Activated CD4-positive, alpha-beta T cell treated with anti-CD3 and anti-CD28 coated beads, Interleukin-2, amount 10 ng/mL, durations not matched to agents 7 days and 5 days (primary cell): Measurements from ENCODE around the gene PTBP1. TPM values are rescaled to one million over a fixed set of nuclear protein-coding genes. Genes with fewer than 3 reads are reported as not detected.

Source experiments
- CTCF ChIA-PET: fragments of 350-600 bp; sonication (Branson Sonifier 250); formaldehyde crosslinking; loops from one replicate; lab custom pipeline; 2021; ENCODE audit warnings: antibody characterized with exemption; lab: Charles Lee
- POLR2A ChIA-PET: fragments of 350-600 bp; sonication (Branson Sonifier 250); formaldehyde crosslinking; loops from one replicate; lab custom pipeline; 2021; ENCODE audit warnings: antibody characterized with exemption; lab: Charles Lee
- DNase-seq: peaks from one replicate; pipeline ENCODE4 v3.0.0-alpha.2; 2020
- H3K27ac Mint-ChIP-seq: one replicate; pipeline ENCODE4 v1.8.0; 2021; ENCODE audit warnings: mild to moderate bottlenecking, moderate library complexity, mixed read lengths
- H3K27me3 Mint-ChIP-seq: one replicate; pipeline ENCODE4 v1.8.0; 2021; ENCODE audit warnings: mixed read lengths
- H3K36me3 Mint-ChIP-seq: one replicate; pipeline ENCODE4 v1.8.0; 2021; ENCODE audit warnings: low read depth, mixed read lengths
- H3K4me1 Mint-ChIP-seq: one replicate; pipeline ENCODE4 v1.8.0; 2021; ENCODE audit warnings: mixed read lengths
- H3K4me3 Mint-ChIP-seq: one replicate; pipeline ENCODE4 v1.8.0; 2021; ENCODE audit warnings: mild to moderate bottlenecking, moderate library complexity, mixed read lengths
- H3K9me3 Mint-ChIP-seq: one replicate; pipeline ENCODE4 v1.8.0; 2021; ENCODE audit warnings: mixed read lengths
- total RNA-seq, 2 experiments: library from RNA; stranded (reverse); gene quantifications; one replicate each; pipeline ENCODE4 v1.2.3, GENCODE V29; 2021

Gene PTBP1
- total RNA-seq, 2 experiments from 2014 or later: 487 to 536 TPM

DNA sequence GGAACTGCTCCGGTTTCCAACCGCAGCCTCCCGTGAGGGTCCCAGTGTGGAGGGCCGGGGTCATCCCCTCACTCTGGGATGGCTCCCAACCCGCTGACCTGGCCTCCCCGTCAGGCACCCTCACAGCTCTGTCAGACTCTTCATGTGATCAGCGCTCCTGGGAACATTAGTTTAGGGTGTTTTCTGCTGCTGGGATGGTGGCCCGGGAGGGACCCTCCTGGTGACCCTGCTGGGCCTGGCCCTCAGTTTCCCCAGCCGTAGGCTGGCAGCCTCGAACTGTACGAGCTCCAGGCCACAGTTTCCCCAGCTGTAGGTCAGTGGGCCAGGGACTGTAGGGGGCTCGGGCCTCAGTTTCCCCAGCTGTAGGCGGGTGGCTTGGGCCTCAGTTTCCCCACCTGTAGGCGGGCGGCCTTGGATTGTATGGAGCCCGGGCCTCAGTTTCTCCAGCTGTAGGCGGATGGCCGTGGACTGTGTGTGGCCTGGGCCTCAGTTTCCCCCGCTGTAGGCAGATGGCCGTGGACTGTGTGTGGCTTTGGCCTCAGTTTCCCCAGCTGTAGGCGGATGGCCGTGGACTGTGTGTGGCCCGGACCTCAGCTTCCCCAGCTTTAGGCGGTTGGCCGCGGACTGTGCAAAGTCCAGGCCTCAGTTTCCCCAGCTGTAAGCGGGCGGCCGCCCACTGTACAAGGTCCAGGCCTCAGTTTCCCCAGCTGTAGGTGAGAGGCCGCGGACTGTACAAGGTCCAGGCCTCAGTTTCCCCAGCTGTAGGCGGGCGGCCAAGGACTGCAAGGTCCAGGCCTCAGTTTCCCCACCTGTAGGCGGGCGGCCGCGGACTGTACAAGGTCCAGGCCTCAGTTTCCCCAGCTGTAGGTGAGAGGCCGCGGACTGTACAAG is 1.3 kb upstream of the PTBP1 start:
- peak overlapping the region; percentile 95 for H3K4me3 Mint-ChIP-seq
- H3K27ac Mint-ChIP-seq: no peak overlapping the region
- DNase-seq: no peak
- POLR2A ChIA-PET: no interaction called here
- CTCF ChIA-PET: interaction anchor here (0.9 to 1.1 kb wide), 2 partner anchors 9 to 470 kb away, joined by 3 to 5 read pairs; no protein-coding TSS in a partner anchor
- H3K9me3 Mint-ChIP-seq: no peaks in the 10 kb centered on the region
- H3K36me3 Mint-ChIP-seq: peaks cover 21% of the 10 kb centered on the region
- H3K27me3 Mint-ChIP-seq: no peaks in the 10 kb centered on the region
- peaks cover 21% of the 10 kb centered on the region for H3K4me1 Mint-ChIP-seq

DNA sequence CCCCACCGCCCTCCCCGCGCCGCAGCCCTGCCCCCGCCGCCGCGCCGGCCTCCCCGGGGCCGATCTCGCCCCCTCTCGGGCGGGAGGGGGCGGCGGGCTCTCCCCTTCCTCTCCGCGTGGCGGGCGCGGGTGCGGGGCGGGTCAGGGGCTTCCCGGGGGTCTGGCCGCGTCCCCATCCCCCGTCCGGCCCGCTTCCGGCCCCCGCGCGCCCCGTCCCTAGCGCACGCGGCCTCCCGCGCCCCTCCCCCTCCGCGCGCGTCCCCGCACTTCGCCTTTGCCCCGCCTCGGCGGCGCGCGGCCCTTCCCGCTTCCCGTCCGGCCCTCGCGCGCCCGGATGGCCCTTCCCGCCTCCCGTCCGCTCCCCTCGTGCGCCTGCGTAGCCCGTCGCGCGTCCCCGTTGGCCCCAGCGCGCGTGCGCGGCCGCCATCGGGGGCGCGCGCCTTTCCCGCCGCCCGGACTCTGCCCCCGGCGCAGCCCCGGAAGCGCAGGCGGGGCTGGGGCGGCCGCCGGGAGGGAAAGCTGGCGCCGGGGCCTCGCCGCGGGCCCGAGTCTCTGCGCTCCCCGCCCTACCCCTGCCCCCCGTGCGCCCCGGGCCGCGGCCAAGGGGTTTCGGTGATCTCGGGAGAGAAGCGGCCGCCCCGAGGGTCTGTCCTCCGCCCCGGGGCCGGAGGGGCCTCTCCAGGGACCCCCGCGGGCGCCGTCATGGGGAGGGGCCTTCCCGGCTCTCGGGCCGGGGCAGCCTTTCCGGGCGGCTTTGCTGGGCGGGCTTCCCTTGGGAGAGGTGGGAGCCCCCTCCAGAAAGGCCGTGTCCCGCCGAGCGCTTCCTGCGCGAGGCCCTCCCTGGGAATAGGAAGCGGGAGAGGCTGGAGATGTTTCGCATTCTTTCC is 519 bp downstream of the PTBP1 start:
- DNase-seq: peak; percentile 89
- POLR2A ChIA-PET: no interaction called here
- H3K9me3 Mint-ChIP-seq: no peaks in the 10 kb centered on the region
- H3K27ac Mint-ChIP-seq: peak overlapping the region; percentile 87
- peaks cover 37% of the 10 kb centered on the region for H3K4me1 Mint-ChIP-seq
- CTCF ChIA-PET: interaction anchor here (0.6 to 1.1 kb wide), 3 partner anchors 156 to 447 kb away, joined by 3 read pairs; no protein-coding TSS in a partner anchor
- no peaks in the 10 kb centered on the region for H3K27me3 Mint-ChIP-seq
- H3K36me3 Mint-ChIP-seq: peaks cover 30% of the 10 kb centered on the region
- H3K4me3 Mint-ChIP-seq: peak overlapping the region; percentile 90

DNA sequence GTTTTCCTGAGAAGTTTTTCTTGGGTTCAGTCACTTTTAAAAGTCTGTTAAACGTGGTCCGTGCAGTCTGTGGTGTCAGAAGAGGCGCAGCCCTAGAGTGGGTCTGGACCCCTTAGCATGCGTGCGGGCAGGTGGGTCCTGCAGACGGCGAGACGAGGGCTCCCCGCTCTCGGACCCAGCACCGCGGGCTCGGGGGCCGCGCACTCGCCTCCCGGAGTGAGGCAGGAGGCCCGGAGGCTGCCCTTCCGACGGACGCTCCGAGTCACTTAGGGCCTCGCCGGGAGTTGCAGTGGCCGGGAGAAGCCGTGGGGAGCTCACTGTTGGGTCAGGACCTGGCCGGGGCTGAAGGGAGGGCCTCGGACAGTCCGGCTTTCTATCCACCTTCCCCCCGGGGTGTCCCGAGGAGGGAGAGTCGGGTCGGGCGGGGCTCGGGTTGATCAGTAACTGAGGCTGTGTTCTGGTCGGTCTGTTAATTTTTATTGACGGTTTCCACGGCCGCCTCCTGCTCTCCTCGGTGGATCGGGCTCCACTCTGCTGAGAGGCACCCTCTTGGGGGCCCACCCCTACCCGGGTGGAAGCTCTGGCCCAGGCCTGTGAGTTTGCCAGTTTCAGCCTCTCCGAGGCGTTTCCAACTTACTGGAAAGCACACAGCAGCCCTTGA is 1.3 kb downstream of the PTBP1 start:
- Mint-ChIP-seq H3K4me3 (peak overlapping the region; percentile 90), H3K4me1 (peaks cover 39% of the 10 kb centered on the region), H3K27ac (peak overlapping the region; percentile 84), H3K36me3 (peaks cover 36% of the 10 kb centered on the region), H3K27me3 (no peaks in the 10 kb centered on the region), H3K9me3 (no peaks in the 10 kb centered on the region)
- ChIA-PET POLR2A (no interaction called here), CTCF (interaction anchor here (0.6 to 2.1 kb wide), 6 partner anchors 10 to 446 kb away, joined by 3 to 6 read pairs (median 3); no protein-coding TSS in a partner anchor)
- no peak for DNase-seq

DNA sequence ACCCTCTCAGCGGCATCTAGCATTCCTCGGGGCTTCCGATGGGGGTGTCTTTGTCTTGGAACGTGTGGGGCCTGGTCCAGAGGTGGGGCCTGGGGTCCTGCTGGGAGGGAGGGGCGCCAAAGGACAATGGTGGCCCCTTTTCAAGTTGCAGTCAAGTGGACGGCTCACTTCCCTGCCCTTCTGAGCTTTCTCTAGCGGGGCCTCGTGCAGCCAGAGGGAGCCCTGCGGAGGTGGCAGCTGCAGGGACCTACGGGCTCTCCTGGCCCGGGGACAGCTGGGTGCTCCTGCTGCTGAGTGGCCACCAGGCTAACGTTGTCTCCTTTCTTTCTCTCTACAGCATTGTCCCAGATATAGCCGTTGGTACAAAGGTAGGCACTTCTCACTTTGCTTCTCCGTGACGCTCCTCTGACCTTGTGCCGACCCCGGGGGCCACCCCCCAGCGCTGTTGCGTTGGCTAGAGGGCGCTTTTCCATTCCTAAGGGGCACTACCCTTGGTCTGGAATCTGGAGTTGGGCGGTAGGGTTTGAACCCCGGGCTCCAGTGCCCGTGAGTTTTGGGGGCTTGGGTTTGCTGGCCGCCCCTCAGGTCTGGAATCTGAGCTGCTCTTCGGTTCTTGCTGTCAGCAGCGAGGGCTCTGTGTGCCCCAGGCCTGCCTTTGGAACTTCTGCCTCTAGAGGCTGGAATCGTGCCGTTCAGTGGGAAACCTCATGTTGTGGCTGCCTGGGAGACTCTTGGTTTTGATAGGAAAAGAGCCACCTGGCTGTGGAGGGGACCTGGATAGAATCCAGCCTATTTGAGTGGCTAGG is 2.0 kb downstream of the PTBP1 start:
- POLR2A ChIA-PET: no interaction called here

DNA sequence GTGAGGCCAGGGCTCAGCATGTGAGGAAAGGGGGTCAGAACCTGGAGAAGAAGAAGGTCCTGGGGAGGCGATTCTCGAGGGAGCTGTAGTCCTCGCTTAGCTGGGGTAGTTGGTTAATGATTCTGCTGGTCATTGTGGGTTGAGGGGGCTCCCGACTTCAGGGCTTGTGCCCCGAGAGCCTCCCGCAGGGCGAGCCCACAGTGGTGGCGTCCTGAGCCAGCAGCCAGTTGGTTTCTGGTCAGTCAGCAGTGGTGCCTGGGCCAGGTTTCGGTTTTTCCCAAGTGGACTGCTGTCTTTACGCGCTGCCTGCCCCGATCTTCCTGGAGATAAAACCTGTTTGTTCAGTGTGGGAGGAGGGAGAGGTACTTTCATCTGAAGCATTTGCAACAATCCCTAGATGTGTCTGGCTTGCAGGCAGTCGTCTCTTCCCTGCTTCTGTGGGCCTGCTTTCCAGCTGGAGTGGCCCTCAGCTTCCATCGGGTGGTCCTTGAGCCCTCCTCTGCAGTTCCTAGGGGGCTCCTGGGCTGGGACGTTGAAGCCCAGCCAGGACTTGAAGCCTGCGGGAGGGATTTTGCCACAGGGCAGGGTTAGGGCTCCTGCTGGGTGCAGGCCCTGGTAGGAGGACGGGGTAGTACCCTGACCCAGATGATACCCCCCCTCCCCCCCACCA is 3.2 kb downstream of the PTBP1 start:
- DNase-seq: no peak
- no peaks in the 10 kb centered on the region for H3K9me3 Mint-ChIP-seq
- H3K27ac Mint-ChIP-seq: peak overlapping the region; percentile 80
- no peaks in the 10 kb centered on the region for H3K27me3 Mint-ChIP-seq
- peaks cover 40% of the 10 kb centered on the region for H3K4me1 Mint-ChIP-seq
- ChIA-PET POLR2A (interaction anchor here (0.7 kb wide), 1 partner anchor 93 kb away, joined by 3 read pairs; no protein-coding TSS in a partner anchor), CTCF (interaction anchor here (2.1 kb wide), 1 partner anchor 8 kb away, joined by 6 read pairs; no protein-coding TSS in a partner anchor)
- H3K36me3 Mint-ChIP-seq: peaks cover 44% of the 10 kb centered on the region
- H3K4me3 Mint-ChIP-seq: peak overlapping the region; percentile 90

More for the DNA sequence above, 2.0 kb downstream of the PTBP1 start:
- Mint-ChIP-seq H3K27ac (peak overlapping the region; percentile 80), H3K9me3 (no peaks in the 10 kb centered on the region), H3K4me1 (peaks cover 40% of the 10 kb centered on the region), H3K4me3 (peak overlapping the region; percentile 90), H3K36me3 (peaks cover 42% of the 10 kb centered on the region), H3K27me3 (no peaks in the 10 kb centered on the region)
- DNase-seq: peak; percentile 23
- CTCF ChIA-PET: interaction anchor here (0.6 to 2.1 kb wide), 3 partner anchors 9 to 43 kb away, joined by 3 to 6 read pairs (median 3); no protein-coding TSS in a partner anchor

DNA sequence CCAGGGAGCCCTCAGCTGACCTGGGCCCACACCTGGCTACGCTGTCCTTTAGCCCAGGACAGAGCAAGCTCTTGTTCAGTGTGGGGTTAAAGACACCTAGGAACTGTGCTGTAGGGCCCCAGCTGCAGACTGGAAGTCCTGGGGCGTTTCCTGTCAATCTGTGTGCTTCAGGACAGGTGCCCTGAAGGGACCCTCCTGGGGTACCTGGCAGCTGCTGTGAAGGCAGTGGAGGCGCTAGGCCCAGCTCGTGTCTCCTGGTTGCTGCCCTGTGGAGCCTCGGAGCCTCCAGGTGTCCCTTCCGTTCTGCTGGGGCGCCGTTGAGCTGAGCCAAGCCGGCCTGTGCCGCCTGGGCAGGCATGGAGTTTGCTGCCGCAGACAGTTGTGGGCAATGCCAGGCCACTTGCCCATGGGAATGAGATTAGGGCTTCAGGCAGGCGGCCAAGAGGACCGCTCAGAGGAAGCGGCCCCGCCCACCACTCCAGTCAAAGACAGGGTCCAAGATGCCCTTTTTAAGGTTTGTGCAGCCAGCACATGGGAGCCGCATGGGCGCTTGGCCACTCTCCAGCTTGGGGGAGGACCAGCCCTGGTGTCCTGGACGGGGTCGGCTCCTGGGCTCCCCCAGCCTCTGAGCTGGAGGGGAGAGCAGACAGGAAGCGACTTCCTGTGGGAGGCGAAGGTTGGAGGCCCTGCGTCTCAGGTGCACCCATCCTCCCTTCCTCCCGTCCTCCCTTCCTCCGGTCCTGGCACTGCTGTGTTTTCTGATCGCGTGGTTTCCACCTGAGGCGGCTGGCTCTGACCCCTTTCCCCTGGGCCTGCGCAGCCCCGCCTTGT is 4.0 kb downstream of the PTBP1 start:
- H3K9me3 Mint-ChIP-seq: no peaks in the 10 kb centered on the region
- CTCF ChIA-PET: interaction anchor here (0.6 to 1.6 kb wide), 2 partner anchors 10 to 18 kb away, joined by 3 to 4 read pairs; no protein-coding TSS in a partner anchor
- peak overlapping the region; percentile 36 for H3K27ac Mint-ChIP-seq
- peaks cover 44% of the 10 kb centered on the region for H3K36me3 Mint-ChIP-seq
- H3K4me1 Mint-ChIP-seq: peaks cover 40% of the 10 kb centered on the region
- peak overlapping the region; percentile 60 for H3K4me3 Mint-ChIP-seq
- DNase-seq: no peak
- H3K27me3 Mint-ChIP-seq: no peaks in the 10 kb centered on the region
- POLR2A ChIA-PET: no interaction called here

DNA sequence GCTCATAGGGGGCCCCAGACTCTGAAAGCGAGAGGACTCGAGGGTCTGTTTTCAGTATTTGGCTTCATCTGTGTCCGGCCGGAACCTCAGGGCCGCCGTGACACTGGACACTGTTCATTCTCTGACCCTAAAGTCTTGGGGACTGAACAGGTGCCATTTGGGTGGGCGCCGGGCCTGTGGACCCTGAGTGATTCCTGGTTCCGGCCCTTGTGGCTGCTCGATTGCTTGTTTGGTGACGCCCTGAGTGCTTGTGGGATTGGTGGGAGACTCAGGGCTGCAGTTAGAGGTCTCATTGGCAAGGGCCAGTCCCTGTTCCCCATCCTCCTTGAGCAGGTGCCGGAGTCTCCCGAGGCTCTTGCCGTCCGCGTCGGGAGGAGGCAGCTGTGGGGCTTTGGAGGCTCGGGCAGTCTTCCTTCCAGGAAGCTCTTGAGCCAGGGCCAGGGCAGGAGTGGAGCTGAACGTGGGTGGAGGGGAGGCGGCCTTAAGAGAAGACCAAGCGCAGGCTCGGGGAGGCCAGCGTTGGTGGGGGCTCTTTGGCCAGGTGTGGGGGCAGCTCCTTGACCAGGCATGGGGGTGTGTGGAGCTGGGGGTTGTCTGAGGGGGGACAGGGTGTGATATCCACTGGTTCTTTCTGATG is 4.7 kb downstream of the PTBP1 start:
- Mint-ChIP-seq H3K27ac (no peak overlapping the region), H3K4me1 (peaks cover 37% of the 10 kb centered on the region), H3K4me3 (peak overlapping the region; percentile 60), H3K9me3 (no peaks in the 10 kb centered on the region), H3K36me3 (peaks cover 45% of the 10 kb centered on the region), H3K27me3 (no peaks in the 10 kb centered on the region)
- DNase-seq: no peak
- POLR2A ChIA-PET: no interaction called here
- CTCF ChIA-PET: interaction anchor here (0.6 to 1.6 kb wide), 2 partner anchors 9 to 19 kb away, joined by 3 to 4 read pairs; no protein-coding TSS in a partner anchor

DNA sequence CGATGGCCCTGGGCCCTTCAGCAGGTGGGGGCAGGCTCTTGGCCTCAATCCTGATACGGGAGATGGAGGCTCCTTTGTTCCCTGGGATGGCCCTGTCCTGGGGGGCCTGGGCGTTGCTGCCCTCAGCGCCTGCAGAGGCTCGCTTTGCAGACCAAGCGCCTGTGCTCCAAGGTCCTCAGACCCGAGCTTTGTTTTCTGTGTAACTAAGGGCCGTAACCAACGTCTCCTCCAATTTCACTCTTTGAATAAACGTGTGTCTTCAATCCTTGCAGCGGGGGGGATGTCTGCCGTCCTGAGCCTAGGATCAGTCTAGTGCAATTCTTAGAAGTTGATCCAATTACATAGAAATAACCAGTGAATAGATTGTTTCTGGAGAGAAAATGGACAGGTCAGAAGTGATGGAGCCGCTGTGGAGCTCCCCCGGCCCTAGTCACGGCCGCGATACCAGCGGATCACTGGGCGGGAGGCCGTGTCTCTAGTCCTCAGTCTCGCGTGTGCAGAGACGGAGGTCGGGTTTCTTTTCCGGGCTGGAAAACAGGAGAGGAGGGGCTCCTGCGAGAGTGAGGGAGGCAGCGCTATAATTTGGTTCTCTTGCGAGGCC is 5.3 kb downstream of the PTBP1 start:
- H3K4me3 Mint-ChIP-seq: no peak overlapping the region
- peaks cover 51% of the 10 kb centered on the region for H3K36me3 Mint-ChIP-seq
- no peak for DNase-seq
- H3K27ac Mint-ChIP-seq: peak overlapping the region; percentile 75
- peaks cover 41% of the 10 kb centered on the region for H3K4me1 Mint-ChIP-seq
- CTCF ChIA-PET: interaction anchor here (0.9 to 1.6 kb wide), 2 partner anchors 9 to 30 kb away, joined by 3 read pairs; no protein-coding TSS in a partner anchor
- no peaks in the 10 kb centered on the region for H3K9me3 Mint-ChIP-seq
- POLR2A ChIA-PET: no interaction called here
- H3K27me3 Mint-ChIP-seq: no peaks in the 10 kb centered on the region

DNA sequence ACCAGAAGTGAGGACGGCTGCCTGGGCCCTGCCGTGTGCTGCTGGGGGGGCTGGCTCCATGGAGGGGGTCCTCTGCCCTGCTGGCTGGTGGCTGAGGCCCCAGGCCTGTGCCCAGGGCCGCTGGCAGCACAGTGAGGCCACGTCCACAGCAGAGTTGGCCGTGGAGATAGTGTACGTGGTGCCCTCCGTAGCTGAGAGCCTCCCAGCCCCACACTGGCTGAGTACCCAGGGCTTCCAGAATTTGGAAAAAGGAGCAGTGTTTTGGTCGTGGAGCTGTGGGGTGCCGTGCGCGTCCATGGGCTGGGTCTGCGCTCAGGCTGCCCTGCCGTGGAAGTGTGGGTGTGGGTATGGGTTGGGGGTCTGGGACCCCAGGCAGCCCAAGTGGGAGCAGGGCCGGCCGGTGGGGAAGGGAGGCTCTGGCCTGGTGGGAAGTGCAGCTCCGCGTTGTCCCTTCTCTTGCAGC is 5.9 kb downstream of the PTBP1 start:
- peaks cover 41% of the 10 kb centered on the region for H3K4me1 Mint-ChIP-seq
- H3K9me3 Mint-ChIP-seq: no peaks in the 10 kb centered on the region
- DNase-seq: no peak
- H3K36me3 Mint-ChIP-seq: peaks cover 57% of the 10 kb centered on the region
- H3K27me3 Mint-ChIP-seq: no peaks in the 10 kb centered on the region
- ChIA-PET POLR2A (no interaction called here), CTCF (interaction anchor here (0.9 kb wide), 1 partner anchor 30 kb away, joined by 3 read pairs; no protein-coding TSS in a partner anchor)
- H3K27ac Mint-ChIP-seq: no peak overlapping the region
- H3K4me3 Mint-ChIP-seq: no peak overlapping the region
